NCI-H2107 treated with DMSO at 0.1 percent for 48 hours (cell line): ENCODE data around the gene PLPPR5.

Experiments
- DNase-seq: peaks from one replicate; lab custom pipeline; 2025; ENCODE audit not compliant: unreplicated experiment; lab: John Stamatoyannopoulos, UW

The PLPPR5 gene

GRCh38 chr1:98860329-98860728 is 144.3 kb downstream of the PLPPR5 start:
- DNase-seq: no peak

- no peak for DNase-seq
Measured at GRCh38 chr1:98854137-98854536, 150.5 kb downstream of the PLPPR5 start.

GRCh38 chr1:98849969-98850636 is 154.6 kb downstream of the PLPPR5 start:
- DNase-seq: no peak

- DNase-seq: no peak
Measured at GRCh38 chr1:98842241-98842640, 162.4 kb downstream of the PLPPR5 start.
